Endothelial cell (in vitro differentiated cells): ENCODE measurements around the gene NECAB3. TPM values are rescaled to one million over a fixed set of nuclear protein-coding genes. Genes with fewer than 3 reads are reported as not detected.

Experiments used
- DNase-seq: peaks from one replicate; pipeline ENCODE4 v3.0.0; 2021; ENCODE audit warnings: low spot score
- H3K27ac Mint-ChIP-seq: one replicate; pipeline ENCODE4 v1.8.0; 2021; ENCODE audit warnings: mixed read lengths, inconsistent platforms; ENCODE audit not compliant: unreplicated experiment
- H3K27me3 Mint-ChIP-seq: one replicate; pipeline ENCODE4 v1.8.0; 2021; ENCODE audit warnings: mild to moderate bottlenecking, moderate library complexity, mixed read lengths, inconsistent platforms; ENCODE audit not compliant: unreplicated experiment
- H3K36me3 Mint-ChIP-seq: one replicate; pipeline ENCODE4 v1.8.0; 2021; ENCODE audit warnings: mild to moderate bottlenecking, low read depth, mixed read lengths, inconsistent platforms; ENCODE audit not compliant: unreplicated experiment
- H3K4me1 Mint-ChIP-seq: one replicate; pipeline ENCODE4 v1.8.0; 2021; ENCODE audit warnings: mild to moderate bottlenecking, mixed read lengths, inconsistent platforms; ENCODE audit not compliant: unreplicated experiment
- H3K4me3 Mint-ChIP-seq: one replicate; pipeline ENCODE4 v1.8.0; 2021; ENCODE audit warnings: mild to moderate bottlenecking, mixed read lengths, inconsistent platforms; ENCODE audit not compliant: unreplicated experiment
- H3K9me3 Mint-ChIP-seq: one replicate; pipeline ENCODE4 v1.8.0; 2021; ENCODE audit warnings: mixed read lengths, inconsistent platforms; ENCODE audit not compliant: unreplicated experiment
- CTCF ChIP-seq: fragments of 200-600 bp; sonication (generic); IDR thresholded peaks from one replicate; pipeline ENCODE4 v1.5.0; 2021; ENCODE audit warnings: antibody characterized with exemption; ENCODE audit not compliant: unreplicated experiment
- total RNA-seq: library from RNA; stranded (reverse); fragmentation: NEBNext Ultra II Directional; extraction: Animal tissue kit (Norgen Biotek cat#: 25700); gene quantifications from one replicate; pipeline ENCODE4 v1.2.1, GENCODE V29; 2021; ENCODE audit not compliant: unreplicated experiment

NECAB3 gene
- total RNA-seq, 1 donor from 2014 or later = 9.8 TPM

GRCh38 chr20:33624399-33624798 lies 49.8 kb downstream of the NECAB3 start:
- Mint-ChIP-seq H3K9me3 (no peaks in the 10 kb centered on the region), H3K27ac (no peak overlapping the region), H3K4me1 (peaks cover 9% of the 10 kb centered on the region), H3K36me3 (peaks cover 4% of the 10 kb centered on the region), H3K27me3 (no peaks in the 10 kb centered on the region), H3K4me3 (no peak overlapping the region)
- DNase-seq = no peak
- TF ChIP-seq CTCF = no peak

GRCh38 chr20:33622705-33623365 lies 51.4 kb downstream of the NECAB3 start:
- DNase-seq = no peak

GRCh38 chr20:33621717-33622400 lies 52.4 kb downstream of the NECAB3 start:
- Mint-ChIP-seq H3K9me3 (no peaks in the 10 kb centered on the region), H3K27me3 (no peaks in the 10 kb centered on the region), H3K4me3 (no peak overlapping the region), H3K36me3 (peaks cover 3% of the 10 kb centered on the region), H3K4me1 (peaks cover 13% of the 10 kb centered on the region), H3K27ac (no peak overlapping the region)
- no peak for TF ChIP-seq CTCF
- DNase-seq = no peak

More at GRCh38 chr20:33622705-33623365, 51.4 kb downstream of the NECAB3 start:
- Mint-ChIP-seq H3K9me3 (no peaks in the 10 kb centered on the region), H3K4me3 (no peak overlapping the region), H3K36me3 (peaks cover 3% of the 10 kb centered on the region), H3K4me1 (peaks cover 13% of the 10 kb centered on the region), H3K27me3 (no peaks in the 10 kb centered on the region), H3K27ac (no peak overlapping the region)
- no peak for TF ChIP-seq CTCF

GRCh38 chr20:33612001-33612400 lies 62.2 kb downstream of the NECAB3 start:
- Mint-ChIP-seq H3K36me3 (no peaks in the 10 kb centered on the region), H3K9me3 (no peaks in the 10 kb centered on the region), H3K4me3 (no peak overlapping the region), H3K4me1 (no peaks in the 10 kb centered on the region), H3K27ac (no peak overlapping the region), H3K27me3 (no peaks in the 10 kb centered on the region)
- no peak for DNase-seq
- no peak for TF ChIP-seq CTCF

GRCh38 chr20:33611106-33611505 lies 63.1 kb downstream of the NECAB3 start:
- H3K36me3 Mint-ChIP-seq = no peaks in the 10 kb centered on the region
- DNase-seq = no peak
- H3K4me3 Mint-ChIP-seq = no peak overlapping the region
- H3K27ac Mint-ChIP-seq = no peak overlapping the region
- no peaks in the 10 kb centered on the region for H3K27me3 Mint-ChIP-seq
- no peak for TF ChIP-seq CTCF
- H3K9me3 Mint-ChIP-seq = no peaks in the 10 kb centered on the region
- peaks cover 5% of the 10 kb centered on the region for H3K4me1 Mint-ChIP-seq
